Measurements from ENCODE around the gene KIRREL3. TPM values are rescaled to one million over a fixed set of nuclear protein-coding genes. Genes with fewer than 3 reads are reported as not detected.

The KIRREL3 gene
- polyA plus RNA-seq, 2 of the 4 experiments (the other 2 are of a cell fraction), result 3.0 to 11.0 TPM

DNA sequence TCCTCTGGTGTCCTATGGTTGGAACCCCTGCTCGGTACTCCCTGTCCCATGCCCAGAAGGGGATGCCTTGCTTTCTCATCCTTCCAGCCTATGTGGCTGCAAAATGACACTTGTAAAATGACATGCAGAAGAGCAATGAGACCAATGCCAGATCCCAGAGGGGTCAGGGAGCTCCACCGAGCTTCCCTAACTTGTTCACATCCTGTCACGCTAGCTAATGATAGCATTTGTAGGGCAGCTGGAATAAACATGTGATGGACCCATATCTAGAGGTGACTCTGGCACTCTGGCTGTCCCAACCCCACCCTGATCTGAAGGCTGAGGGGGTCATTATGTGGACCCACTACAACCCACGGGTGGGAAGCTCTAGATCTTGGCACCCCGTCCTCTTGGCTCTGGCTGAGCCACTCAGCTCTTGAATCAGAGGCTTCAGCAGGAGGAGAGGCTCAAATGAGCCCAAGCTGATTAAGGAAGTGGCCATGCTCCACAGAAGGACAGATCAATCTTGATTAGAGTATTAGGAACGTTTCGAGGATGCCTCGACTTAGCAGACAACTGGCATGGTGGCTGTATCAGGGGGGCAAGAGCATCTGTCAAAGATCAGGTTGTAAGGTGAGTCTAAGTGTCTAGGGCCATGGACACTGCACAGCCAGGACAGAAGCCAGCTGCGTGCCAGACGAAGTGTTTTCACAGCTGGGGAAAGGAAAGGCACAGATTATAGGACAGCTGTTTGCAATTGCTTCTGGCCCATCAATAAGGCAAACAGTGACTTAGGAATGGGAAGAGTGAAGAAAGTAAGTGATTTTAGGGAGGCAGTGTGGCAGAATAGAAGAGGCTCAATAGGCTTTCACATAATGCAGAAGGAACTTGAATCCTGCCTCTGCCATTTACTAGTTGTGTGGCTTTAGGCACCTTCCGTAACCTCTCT lies 182.8 kb downstream of the KIRREL3 start:
- ATAC-seq, result no peak
- Histone ChIP-seq H3K4me1 (peaks cover 9% of the 10 kb centered on the region; the same call in 1 of the 3 replicates), H3K4me2 (no peak overlapping the region), H3K27ac (no peak overlapping the region), H3K4me3 (no peak overlapping the region), H3K9me3 (no peaks in the 10 kb centered on the region)
- TF ChIP-seq ESRRA (IDR thresholded peaks at IDR 0.05; ENCODE audit: borderline replicate concordance, low read length) (no peak), HOXB5 (CRISPR knock-in tag; IDR thresholded peaks at IDR 0.05) (no peak), HOXB13 (CRISPR knock-in tag; IDR thresholded peaks at IDR 0.05; ENCODE audit: low read depth) (no peak), FOSL2 (IDR thresholded peaks at IDR 0.05) (no peak), FOSL2 (CRISPR knock-in tag; IDR thresholded peaks at IDR 0.05) (no peak), HEYL (CRISPR knock-in tag; IDR thresholded peaks at IDR 0.05) (no peak), ZC3H11A (IDR thresholded peaks at IDR 0.05) (no peak), CBX8 (IDR thresholded peaks at IDR 0.05) (no peak), CHD2 (IDR thresholded peaks at IDR 0.05; ENCODE audit: low read length, partially characterized antibody) (no peak), EHMT2 (IDR thresholded peaks at IDR 0.05; ENCODE audit: low read depth) (no peak), NR3C1 (IDR thresholded peaks at IDR 0.05) (no peak), KDM5A (IDR thresholded peaks at IDR 0.05) (no peak), FOXS1 (CRISPR knock-in tag; IDR thresholded peaks at IDR 0.05) (no peak)
- TF ChIP-seq, protein P1, sequence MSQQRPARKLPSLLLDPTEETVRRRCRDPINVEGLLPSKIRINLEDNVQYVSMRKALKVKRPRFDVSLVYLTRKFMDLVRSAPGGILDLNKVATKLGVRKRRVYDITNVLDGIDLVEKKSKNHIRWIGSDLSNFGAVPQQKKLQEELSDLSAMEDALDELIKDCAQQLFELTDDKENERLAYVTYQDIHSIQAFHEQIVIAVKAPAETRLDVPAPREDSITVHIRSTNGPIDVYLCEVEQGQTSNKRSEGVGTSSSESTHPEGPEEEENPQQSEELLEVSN (IDR thresholded peaks at IDR 0.05; ENCODE audit: borderline replicate concordance, low read depth), result no peak
- TF ChIP-seq, protein P2, sequence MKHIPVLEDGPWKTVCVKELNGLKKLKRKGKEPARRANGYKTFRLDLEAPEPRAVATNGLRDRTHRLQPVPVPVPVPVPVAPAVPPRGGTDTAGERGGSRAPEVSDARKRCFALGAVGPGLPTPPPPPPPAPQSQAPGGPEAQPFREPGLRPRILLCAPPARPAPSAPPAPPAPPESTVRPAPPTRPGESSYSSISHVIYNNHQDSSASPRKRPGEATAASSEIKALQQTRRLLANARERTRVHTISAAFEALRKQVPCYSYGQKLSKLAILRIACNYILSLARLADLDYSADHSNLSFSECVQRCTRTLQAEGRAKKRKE (CRISPR knock-in tag; IDR thresholded peaks at IDR 0.05; ENCODE audit: low read depth), result no peak
- TF ChIP-seq, protein P3, sequence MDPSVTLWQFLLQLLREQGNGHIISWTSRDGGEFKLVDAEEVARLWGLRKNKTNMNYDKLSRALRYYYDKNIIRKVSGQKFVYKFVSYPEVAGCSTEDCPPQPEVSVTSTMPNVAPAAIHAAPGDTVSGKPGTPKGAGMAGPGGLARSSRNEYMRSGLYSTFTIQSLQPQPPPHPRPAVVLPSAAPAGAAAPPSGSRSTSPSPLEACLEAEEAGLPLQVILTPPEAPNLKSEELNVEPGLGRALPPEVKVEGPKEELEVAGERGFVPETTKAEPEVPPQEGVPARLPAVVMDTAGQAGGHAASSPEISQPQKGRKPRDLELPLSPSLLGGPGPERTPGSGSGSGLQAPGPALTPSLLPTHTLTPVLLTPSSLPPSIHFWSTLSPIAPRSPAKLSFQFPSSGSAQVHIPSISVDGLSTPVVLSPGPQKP (IDR thresholded peaks at IDR 0.05; ENCODE audit: low read depth, low read length), result no peak
- TF ChIP-seq, protein P4, sequence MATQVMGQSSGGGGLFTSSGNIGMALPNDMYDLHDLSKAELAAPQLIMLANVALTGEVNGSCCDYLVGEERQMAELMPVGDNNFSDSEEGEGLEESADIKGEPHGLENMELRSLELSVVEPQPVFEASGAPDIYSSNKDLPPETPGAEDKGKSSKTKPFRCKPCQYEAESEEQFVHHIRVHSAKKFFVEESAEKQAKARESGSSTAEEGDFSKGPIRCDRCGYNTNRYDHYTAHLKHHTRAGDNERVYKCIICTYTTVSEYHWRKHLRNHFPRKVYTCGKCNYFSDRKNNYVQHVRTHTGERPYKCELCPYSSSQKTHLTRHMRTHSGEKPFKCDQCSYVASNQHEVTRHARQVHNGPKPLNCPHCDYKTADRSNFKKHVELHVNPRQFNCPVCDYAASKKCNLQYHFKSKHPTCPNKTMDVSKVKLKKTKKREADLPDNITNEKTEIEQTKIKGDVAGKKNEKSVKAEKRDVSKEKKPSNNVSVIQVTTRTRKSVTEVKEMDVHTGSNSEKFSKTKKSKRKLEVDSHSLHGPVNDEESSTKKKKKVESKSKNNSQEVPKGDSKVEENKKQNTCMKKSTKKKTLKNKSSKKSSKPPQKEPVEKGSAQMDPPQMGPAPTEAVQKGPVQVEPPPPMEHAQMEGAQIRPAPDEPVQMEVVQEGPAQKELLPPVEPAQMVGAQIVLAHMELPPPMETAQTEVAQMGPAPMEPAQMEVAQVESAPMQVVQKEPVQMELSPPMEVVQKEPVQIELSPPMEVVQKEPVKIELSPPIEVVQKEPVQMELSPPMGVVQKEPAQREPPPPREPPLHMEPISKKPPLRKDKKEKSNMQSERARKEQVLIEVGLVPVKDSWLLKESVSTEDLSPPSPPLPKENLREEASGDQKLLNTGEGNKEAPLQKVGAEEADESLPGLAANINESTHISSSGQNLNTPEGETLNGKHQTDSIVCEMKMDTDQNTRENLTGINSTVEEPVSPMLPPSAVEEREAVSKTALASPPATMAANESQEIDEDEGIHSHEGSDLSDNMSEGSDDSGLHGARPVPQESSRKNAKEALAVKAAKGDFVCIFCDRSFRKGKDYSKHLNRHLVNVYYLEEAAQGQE (IDR thresholded peaks at IDR 0.05), result no peak
- CTCF ChIA-PET, result interaction anchor here (1.3 kb wide), 1 partner anchor 173 kb away, joined by 4 read pairs; no protein-coding TSS in a partner anchor
- no peak for FAIRE-seq
- POLR2A ChIA-PET, result no interaction called here
- no peak for DNase-seq (ENCODE audit: low read depth in 1 of 2, low spot score in 1 of 2)
- 83% methylated on average over 10 of the region's 11 CpGs for WGBS (ENCODE audit: missing lambda C conversion rate)

DNA sequence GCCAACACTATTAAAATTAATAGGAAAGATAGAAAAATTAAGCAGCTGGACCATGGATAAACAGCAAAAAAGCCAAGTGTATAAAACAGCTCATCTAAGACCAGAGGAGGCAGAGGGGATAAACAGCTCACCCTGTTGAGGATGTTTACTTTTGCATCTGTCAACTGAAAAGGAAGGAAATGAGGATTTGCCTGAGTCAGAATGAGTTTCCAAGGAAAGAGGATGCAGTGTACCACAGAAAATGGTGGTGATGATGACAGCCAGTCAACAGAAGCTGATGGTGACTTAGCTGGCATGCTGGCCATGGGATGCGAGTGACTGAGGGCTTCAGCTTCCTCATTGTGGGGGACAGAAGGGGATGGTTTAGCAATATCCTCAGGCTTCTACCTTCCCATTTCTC lies 183.5 kb downstream of the KIRREL3 start:
- 90% methylated on average over 1 of the region's 1 CpG for WGBS (ENCODE audit: missing lambda C conversion rate)
- Histone ChIP-seq H3K9me3 (no peaks in the 10 kb centered on the region), H3K27ac (no peak overlapping the region), H3K4me1 (peaks cover 9% of the 10 kb centered on the region; the same call in 1 of the 3 replicates), H3K4me3 (no peak overlapping the region), H3K4me2 (no peak overlapping the region)
- ChIA-PET CTCF (interaction anchor here (1.3 kb wide), 1 partner anchor 173 kb away, joined by 4 read pairs; no protein-coding TSS in a partner anchor), POLR2A (no interaction called here)
- no peak for TF ChIP-seq TP53 (CRISPR knock-in tag; IDR thresholded peaks at IDR 0.05)
- no peak for TF ChIP-seq HOXB13 (CRISPR knock-in tag; IDR thresholded peaks at IDR 0.05; ENCODE audit: low read depth)
- TF ChIP-seq, protein P5, sequence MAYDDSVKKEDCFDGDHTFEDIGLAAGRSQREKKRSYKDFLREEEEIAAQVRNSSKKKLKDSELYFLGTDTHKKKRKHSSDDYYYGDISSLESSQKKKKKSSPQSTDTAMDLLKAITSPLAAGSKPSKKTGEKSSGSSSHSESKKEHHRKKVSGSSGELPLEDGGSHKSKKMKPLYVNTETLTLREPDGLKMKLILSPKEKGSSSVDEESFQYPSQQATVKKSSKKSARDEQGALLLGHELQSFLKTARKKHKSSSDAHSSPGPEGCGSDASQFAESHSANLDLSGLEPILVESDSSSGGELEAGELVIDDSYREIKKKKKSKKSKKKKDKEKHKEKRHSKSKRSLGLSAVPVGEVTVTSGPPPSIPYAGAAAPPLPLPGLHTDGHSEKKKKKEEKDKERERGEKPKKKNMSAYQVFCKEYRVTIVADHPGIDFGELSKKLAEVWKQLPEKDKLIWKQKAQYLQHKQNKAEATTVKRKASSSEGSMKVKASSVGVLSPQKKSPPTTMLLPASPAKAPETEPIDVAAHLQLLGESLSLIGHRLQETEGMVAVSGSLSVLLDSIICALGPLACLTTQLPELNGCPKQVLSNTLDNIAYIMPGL (CRISPR knock-in tag; IDR thresholded peaks at IDR 0.05; ENCODE audit: borderline replicate concordance), result no peak
- TF ChIP-seq, protein P6, sequence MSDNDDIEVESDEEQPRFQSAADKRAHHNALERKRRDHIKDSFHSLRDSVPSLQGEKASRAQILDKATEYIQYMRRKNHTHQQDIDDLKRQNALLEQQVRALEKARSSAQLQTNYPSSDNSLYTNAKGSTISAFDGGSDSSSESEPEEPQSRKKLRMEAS (IDR thresholded peaks at IDR 0.05), result no peak
- TF ChIP-seq EHMT2 (IDR thresholded peaks at IDR 0.05; ENCODE audit: low read depth), result no peak
- no peak for TF ChIP-seq PHF8 (IDR thresholded peaks at IDR 0.05; ENCODE audit: borderline replicate concordance, low read depth)
- TF ChIP-seq CHD4 (IDR thresholded peaks at IDR 0.05; ENCODE audit: borderline replicate concordance), result no peak
- TF ChIP-seq, protein P7, sequence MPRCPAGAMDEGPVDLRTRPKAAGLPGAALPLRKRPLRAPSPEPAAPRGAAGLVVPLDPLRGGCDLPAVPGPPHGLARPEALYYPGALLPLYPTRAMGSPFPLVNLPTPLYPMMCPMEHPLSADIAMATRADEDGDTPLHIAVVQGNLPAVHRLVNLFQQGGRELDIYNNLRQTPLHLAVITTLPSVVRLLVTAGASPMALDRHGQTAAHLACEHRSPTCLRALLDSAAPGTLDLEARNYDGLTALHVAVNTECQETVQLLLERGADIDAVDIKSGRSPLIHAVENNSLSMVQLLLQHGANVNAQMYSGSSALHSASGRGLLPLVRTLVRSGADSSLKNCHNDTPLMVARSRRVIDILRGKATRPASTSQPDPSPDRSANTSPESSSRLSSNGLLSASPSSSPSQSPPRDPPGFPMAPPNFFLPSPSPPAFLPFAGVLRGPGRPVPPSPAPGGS (IDR thresholded peaks at IDR 0.05), result no peak
- TF ChIP-seq RAD21 (conservative IDR thresholded peaks at IDR 0.05 in 1 of 2, IDR thresholded peaks at IDR 0.05 in 1 of 2), result no peak
- TF ChIP-seq BHLHE40 (IDR thresholded peaks at IDR 0.05; ENCODE audit: low read depth, low read length), result no peak
- FAIRE-seq (no peak), ATAC-seq (no peak; a peak in 1 of 6 replicates), DNase-seq (ENCODE audit: low read depth in 1 of 2, low spot score in 1 of 2) (peak in 1 of 2 experiments; percentile 7)

All from A549 (cell line).